ENCODE data around the gene POTEM. TPM values are rescaled to one million over a fixed set of nuclear protein-coding genes. Genes with fewer than 3 reads are reported as not detected.
"Not testable (repeated sequence)": the region's sequence is repeated elsewhere in the genome, so short reads cannot be mapped to it uniquely, and the experiment has no call there.

The POTEM gene
- not detected for total RNA-seq

DNA sequence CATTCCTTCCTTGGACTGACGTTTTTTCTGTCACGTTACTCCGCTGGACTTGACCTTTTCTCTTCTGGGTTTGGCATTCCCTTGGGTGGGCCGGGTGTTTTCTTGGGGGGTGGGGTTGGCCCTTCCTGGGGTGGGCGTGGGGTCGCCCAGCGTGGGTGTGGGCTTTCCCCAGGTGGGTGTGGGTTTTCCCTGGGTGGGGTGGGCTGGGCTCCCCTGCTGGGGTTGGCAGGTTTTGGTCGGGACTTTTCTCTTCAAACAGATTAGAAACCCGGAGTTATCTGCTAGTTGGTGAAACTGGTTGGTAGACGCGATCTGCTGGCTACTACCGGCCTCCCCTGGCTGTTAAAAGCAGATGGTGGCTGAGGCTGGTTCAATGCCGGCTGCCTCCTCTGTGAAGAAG is at the start of gene POTEM:
POTEM (plus strand) TSS at position 301 of the 400 bp plus-strand sequence; CDS start at position 353, 52 bp downstream.
- H3K9me3 ChIP-seq; H3K4me3 ChIP-seq (replicated peaks in 1 of 3); H3K27ac ChIP-seq; intact Hi-C loops (cut with DNase I); H3K27me3 ChIP-seq; DNase-seq; H3K4me1 ChIP-seq; H3K36me3 ChIP-seq: not testable (repeated sequence)
- no CpG with 5 or more reads among the region's 13 CpGs for WGBS, 2 donors

DNA sequence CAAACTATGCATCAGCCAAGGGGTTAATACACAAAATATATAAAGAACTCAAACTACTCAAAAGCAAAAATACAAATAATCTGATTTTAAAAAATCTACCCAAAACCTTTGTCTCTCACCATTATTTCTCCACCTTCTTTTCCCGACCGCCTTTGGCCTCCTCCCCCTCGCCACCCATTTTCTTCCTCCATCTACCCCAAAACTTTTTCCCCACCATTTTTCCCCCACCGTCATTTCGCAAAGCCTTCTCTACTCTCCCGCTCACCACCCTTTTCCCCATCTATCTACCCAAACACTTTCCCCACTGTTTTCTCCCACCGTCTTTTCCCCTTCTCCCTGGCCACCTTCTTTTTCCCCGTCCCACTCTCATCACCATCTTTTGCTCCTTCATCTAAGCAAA is 48.9 kb upstream of the POTEM start:
- H3K36me3 ChIP-seq; H3K4me3 ChIP-seq (replicated peaks in 1 of 3); DNase-seq; H3K4me1 ChIP-seq; H3K27ac ChIP-seq; H3K27me3 ChIP-seq; intact Hi-C loops (cut with DNase I); H3K9me3 ChIP-seq: not testable (repeated sequence)
- WGBS, 2 donors: 88 to 95% methylated on average over 6 of the region's 8 CpGs

DNA sequence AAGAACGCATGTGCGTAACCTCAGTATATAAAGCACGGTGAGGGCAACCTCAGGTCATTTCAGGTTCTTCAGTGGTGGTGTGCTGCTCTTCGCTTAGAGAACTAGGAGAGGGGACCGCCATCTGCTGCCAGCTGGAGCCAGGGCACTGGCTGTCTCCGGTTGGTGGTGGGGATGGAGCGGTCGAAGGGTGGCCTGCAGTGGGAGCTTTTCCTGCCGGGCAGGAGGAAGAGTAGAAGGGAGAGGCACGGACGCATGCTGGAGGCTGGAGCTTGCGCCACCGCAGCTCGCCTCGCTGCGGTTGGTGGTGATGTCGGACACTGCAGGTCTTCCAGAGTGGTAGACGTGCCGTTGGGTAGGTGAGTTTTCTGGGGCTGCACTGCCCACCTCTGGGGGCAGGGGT is 47.2 kb upstream of the POTEM start:
- not testable (repeated sequence) for DNase-seq

DNA sequence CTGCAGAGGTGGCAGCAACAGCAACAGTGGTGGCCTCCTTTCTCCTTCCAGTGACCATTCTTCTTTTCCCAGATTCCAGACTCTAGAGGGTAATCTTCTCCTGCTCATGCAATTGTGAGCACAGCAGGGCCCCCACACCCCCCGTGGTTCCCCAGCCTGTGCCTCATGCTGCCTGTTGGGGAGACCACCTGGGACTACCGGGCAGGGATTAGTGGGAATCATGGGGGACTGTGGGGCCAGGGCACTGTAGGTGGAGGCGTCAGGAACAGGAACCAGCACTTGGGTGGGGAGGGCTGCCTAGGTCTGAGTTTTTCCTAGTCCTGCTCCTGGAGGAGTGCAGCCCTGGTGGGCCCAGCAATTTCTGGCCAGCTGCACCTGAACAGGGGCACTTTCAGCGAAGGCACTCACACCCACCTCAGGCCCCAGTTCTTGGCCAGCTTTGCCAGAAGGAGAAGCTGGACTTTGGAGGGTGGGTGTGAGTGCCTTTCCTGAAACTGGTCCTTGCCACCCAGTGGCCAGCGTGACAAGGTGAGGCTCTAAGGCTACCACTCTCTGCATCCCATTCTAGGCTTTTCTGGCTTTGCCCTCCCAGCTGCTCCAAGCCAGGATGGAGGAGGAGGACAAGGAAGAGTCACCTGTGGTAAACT is 46.1 kb upstream of the POTEM start:
- H3K4me3 ChIP-seq (replicated peaks in 1 of 3); H3K27ac ChIP-seq; H3K27me3 ChIP-seq; intact Hi-C loops (cut with DNase I); H3K9me3 ChIP-seq; DNase-seq; H3K4me1 ChIP-seq; H3K36me3 ChIP-seq: not testable (repeated sequence)
- WGBS, 2 donors: 59 to 100% methylated on average over 1 to 2 of the region's 5 CpGs

More for the DNA sequence above, 47.2 kb upstream of the POTEM start:
- H3K4me1 ChIP-seq; intact Hi-C loops (cut with DNase I); H3K27ac ChIP-seq; H3K36me3 ChIP-seq; H3K27me3 ChIP-seq; H3K9me3 ChIP-seq; H3K4me3 ChIP-seq (replicated peaks in 1 of 3): not testable (repeated sequence)
- 90% methylated on average over 6 of the region's 19 CpGs; no CpG with 5 or more reads in 1 of the 2 donors for WGBS, 2 donors

DNA sequence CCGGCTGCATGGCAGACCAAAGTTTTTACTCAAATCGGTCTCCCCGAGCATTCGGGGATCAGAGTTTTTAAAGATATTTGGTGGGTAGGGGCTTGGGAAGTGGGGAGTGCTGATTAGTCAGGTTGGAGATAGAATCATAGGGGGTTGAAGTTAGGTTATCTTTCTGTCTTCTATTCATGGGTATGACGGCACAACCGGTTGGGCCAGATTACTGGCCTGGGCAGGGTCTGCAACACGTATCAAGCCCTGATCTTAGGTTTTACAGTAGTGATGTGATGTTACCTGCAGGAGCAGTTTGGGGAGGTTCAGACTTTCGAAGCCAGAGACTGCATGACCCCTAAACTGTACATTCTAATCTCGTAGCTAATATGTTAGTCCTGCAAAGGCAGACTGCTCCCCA is 30.4 kb upstream of the POTEM start:
- intact Hi-C loops (cut with DNase I); H3K4me1 ChIP-seq: not testable (repeated sequence)

DNA sequence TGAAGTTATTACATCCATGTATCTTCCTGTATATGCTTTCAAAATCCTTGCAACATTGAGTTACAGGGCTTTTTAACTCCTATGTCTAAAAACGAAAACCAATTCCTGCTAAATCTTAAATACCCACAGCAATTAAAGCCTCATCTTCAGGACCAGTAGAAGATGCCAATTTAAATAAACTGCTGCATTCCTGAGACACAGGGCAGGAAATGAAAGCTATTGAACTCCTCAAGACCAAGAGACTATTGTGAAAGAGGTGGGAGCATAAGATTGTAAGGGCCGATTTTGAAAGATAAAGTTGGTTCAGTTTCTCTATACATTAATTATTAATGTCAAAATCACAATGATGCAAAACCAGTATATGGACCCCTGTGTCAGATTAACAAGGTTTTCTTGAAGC is 28.5 kb upstream of the POTEM start:
- H3K4me1 ChIP-seq; H3K27me3 ChIP-seq; H3K9me3 ChIP-seq; DNase-seq; H3K4me3 ChIP-seq (replicated peaks in 1 of 3); intact Hi-C loops (cut with DNase I); H3K27ac ChIP-seq; H3K36me3 ChIP-seq: not testable (repeated sequence)
- no CpG with 5 or more reads among the region's 2 CpGs for WGBS, 2 donors

More for the DNA sequence above, 30.4 kb upstream of the POTEM start:
- DNase-seq; H3K9me3 ChIP-seq; H3K4me3 ChIP-seq (replicated peaks in 1 of 3); H3K27ac ChIP-seq; H3K36me3 ChIP-seq; H3K27me3 ChIP-seq: not testable (repeated sequence)
- WGBS, 2 donors: 85% methylated on average over 4 of the region's 9 CpGs; no CpG with 5 or more reads in 1 of the 2 donors

DNA sequence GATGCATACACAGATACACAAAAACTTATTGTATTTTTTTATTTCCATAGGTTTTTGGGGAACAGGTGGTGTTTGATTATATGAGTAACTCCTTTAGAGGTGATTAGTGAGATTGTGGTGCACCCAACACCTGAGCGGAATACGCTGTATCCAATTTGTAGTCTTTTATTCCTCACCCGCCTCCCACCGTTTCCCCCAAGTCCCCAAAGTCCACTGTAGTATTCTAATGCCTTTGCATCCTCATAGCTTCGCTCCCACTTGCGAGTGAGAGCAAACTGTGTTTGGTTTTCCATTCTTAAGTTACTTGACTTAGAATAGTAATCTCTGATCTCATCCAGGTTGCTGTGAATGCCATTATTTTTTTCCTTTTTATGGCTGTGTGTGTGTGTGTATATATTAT is 17.3 kb upstream of the POTEM start:
- intact Hi-C loops (cut with DNase I): not testable (repeated sequence)
- WGBS, 2 donors: 62 to 72% methylated on average over 4 to 5 of the region's 6 CpGs

DNA sequence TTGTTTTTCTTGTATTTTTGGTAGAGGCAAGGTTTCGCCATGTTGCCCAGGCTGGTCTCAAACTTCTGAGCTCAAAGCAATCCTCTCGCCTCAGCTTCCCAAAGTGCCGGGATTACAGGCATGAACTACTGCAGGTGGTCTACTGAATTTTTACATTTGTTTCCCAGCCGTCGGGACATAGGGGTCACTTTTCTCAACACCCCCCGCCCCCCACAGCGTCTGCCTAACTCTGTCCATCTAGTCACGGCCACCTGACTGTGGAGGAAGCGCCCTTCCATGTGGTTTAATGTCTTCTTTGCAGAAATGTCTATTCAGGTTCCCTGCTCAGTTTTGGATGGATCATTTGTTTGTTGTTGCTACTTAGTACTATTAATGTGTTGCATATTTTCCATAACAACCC is 14.1 kb upstream of the POTEM start:
- H3K9me3 ChIP-seq; H3K4me1 ChIP-seq; H3K4me3 ChIP-seq (replicated peaks in 1 of 3); DNase-seq; intact Hi-C loops (cut with DNase I); H3K36me3 ChIP-seq; H3K27ac ChIP-seq; H3K27me3 ChIP-seq: not testable (repeated sequence)
- WGBS, 2 donors: 74 to 76% methylated on average over 9 of the region's 9 CpGs

More for the DNA sequence above, 17.3 kb upstream of the POTEM start:
- not testable (repeated sequence) for H3K27me3 ChIP-seq; H3K4me3 ChIP-seq (replicated peaks in 1 of 3); H3K36me3 ChIP-seq; H3K4me1 ChIP-seq; DNase-seq; H3K9me3 ChIP-seq; H3K27ac ChIP-seq

DNA sequence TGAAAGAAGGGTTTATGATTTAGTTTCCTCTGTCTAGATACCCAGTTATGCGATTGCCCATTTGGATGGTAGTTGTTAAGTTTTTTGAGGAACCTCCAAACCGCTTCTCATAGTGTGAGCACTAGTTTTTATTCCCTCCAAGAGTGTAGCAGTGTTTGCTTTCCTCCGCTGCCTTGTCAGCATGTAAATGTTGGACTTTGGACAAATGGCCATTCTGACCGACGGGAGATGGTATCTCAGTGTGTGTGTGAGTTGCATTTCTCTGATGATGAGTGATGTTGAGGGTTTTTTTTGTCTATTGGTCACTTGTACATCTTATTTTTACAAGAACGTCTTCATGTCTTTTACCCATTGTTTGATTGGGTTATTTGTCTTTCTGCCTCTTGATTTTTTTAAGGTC is 11.4 kb upstream of the POTEM start:
- H3K27ac ChIP-seq; H3K9me3 ChIP-seq; DNase-seq; H3K4me3 ChIP-seq (replicated peaks in 1 of 3); H3K4me1 ChIP-seq; intact Hi-C loops (cut with DNase I); H3K27me3 ChIP-seq; H3K36me3 ChIP-seq: not testable (repeated sequence)
- 33 to 60% methylated on average over 1 to 6 of the region's 6 CpGs for WGBS, 2 donors

DNA sequence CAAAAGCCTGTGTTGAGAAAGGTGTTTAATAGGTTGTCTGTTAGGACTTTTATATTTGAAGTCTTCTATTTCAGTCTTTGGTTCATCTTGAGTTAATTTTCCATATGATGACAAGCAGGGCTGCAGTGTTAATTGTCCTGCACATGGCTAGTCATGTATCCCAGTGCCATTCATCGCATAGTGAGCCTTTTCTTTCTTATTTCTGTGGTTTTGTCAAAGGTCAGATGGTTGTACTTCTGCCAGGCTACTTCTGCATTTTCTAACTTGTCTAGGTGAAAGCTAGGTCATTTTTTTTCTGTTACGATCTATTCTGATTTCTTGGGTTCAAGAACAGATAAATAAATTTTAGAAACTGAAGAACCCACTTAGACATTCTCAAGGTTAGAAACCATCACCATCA is 5.7 kb upstream of the POTEM start:
- H3K36me3 ChIP-seq; H3K9me3 ChIP-seq; H3K27ac ChIP-seq; H3K4me1 ChIP-seq; DNase-seq; H3K27me3 ChIP-seq; H3K4me3 ChIP-seq (replicated peaks in 1 of 3); intact Hi-C loops (cut with DNase I): not testable (repeated sequence)
- 43 to 48% methylated on average over 1 of the region's 2 CpGs for WGBS, 2 donors

DNA sequence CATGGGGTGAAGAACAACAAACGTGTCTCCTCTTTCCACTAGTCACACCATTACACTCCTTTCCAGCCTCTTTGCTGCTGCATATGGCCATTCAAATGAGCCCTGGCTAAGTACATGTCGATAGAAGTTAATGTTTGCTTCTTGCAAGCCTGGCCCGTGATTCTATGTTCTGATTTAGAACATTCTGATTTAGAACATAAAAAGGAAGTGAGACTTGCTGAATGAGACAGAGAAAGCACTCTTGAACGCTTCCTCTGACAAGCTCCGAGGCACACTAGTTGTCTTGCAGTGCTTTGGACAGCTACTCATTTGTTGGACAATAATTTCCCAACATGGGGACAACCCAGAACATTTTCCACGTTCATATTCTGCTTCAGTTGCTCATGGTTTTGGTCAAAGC is 5.1 kb upstream of the POTEM start:
- H3K4me3 ChIP-seq (replicated peaks in 1 of 3); H3K36me3 ChIP-seq; DNase-seq; intact Hi-C loops (cut with DNase I); H3K4me1 ChIP-seq; H3K9me3 ChIP-seq; H3K27ac ChIP-seq; H3K27me3 ChIP-seq: not testable (repeated sequence)
- no CpG with 5 or more reads among the region's 6 CpGs for WGBS, 2 donors

DNA sequence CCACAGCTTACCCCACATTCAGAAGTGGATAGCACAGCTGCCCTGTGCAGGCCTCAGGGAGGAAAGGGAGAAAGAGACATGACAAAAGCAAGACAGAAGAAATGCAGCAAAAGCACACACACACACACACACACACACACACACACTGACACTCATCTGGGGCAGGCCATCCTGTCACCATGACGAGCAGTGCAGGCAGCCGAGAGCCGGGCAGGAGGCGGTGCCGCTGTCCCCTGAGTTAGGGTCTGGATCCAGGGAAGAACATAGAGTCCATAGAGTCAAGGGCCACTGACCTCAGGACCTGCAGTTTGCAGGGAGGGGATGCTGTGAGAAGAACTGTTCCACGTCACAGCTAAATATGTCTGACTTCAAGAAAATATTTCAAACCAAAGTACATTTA is 4.0 kb upstream of the POTEM start:
- H3K36me3 ChIP-seq; DNase-seq; intact Hi-C loops (cut with DNase I); H3K9me3 ChIP-seq; H3K27ac ChIP-seq; H3K27me3 ChIP-seq; H3K4me3 ChIP-seq (replicated peaks in 1 of 3); H3K4me1 ChIP-seq: not testable (repeated sequence)
- 61 to 77% methylated on average over 2 to 6 of the region's 6 CpGs for WGBS, 2 donors

DNA sequence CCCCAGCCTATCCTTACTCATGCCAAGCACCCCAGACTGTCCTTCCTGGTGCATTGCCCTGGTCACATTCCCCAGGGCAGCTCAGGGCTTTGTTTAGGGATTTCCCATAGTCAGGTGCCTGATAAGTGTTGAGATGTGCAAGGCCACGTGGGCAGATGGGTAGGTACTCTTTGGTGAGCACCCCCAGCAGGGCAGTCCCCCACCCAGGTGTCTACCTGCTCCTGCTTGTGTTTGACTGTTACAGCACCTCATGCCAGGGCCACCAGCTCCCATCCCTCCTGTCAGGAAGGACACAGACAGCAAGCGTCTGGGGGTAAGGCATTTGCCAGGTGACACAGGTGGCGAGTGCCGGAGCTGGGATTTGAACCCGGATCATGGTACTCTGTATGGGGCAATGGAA is 2.4 kb upstream of the POTEM start:
- H3K4me3 ChIP-seq (replicated peaks in 1 of 3); DNase-seq; intact Hi-C loops (cut with DNase I); H3K4me1 ChIP-seq; H3K27ac ChIP-seq; H3K36me3 ChIP-seq; H3K27me3 ChIP-seq; H3K9me3 ChIP-seq: not testable (repeated sequence)
- no CpG with 5 or more reads among the region's 5 CpGs for WGBS, 2 donors

All from thyroid gland (tissue), 4 donors.